Measurements from ENCODE around the gene EIF5B. TPM values are rescaled to one million over a fixed set of nuclear protein-coding genes. Genes with fewer than 3 reads are reported as not detected.

Gene EIF5B
- polyA plus RNA-seq, 3 donors, result 0.58 to 3.2 (median 1.5) TPM

- TF ChIP-seq, protein P1, sequence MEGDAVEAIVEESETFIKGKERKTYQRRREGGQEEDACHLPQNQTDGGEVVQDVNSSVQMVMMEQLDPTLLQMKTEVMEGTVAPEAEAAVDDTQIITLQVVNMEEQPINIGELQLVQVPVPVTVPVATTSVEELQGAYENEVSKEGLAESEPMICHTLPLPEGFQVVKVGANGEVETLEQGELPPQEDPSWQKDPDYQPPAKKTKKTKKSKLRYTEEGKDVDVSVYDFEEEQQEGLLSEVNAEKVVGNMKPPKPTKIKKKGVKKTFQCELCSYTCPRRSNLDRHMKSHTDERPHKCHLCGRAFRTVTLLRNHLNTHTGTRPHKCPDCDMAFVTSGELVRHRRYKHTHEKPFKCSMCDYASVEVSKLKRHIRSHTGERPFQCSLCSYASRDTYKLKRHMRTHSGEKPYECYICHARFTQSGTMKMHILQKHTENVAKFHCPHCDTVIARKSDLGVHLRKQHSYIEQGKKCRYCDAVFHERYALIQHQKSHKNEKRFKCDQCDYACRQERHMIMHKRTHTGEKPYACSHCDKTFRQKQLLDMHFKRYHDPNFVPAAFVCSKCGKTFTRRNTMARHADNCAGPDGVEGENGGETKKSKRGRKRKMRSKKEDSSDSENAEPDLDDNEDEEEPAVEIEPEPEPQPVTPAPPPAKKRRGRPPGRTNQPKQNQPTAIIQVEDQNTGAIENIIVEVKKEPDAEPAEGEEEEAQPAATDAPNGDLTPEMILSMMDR (IDR thresholded peaks at IDR 0.05), result no peak
- Histone ChIP-seq H3K4me3 (replicated peaks in 1 of 3; ENCODE audit: low read depth in 2 of 3, low read length in 3 of 3) (no peak overlapping the region), H2AFZ (ENCODE audit: insufficient read depth, low read depth, low read length, poor library complexity, severe bottlenecking) (no peak overlapping the region), H3K4me1 (ENCODE audit: control insufficient read depth in 1 of 2, insufficient read depth in 2 of 2, low read length in 2 of 2) (no peaks in the 10 kb centered on the region), H3K36me3 (replicated peaks in 1 of 2; ENCODE audit: control insufficient read depth in 1 of 2, insufficient read depth in 2 of 2, low read length in 2 of 2) (peaks cover 89 to 96% of the 10 kb centered on the region in 2 donors), H3K27ac (ENCODE audit: low read depth in 1 of 2, low read length in 2 of 2) (no peak overlapping the region), H3K9me3 (replicated peaks in 1 of 2; ENCODE audit: control insufficient read depth in 1 of 2, insufficient read depth in 1 of 2, low read length in 2 of 2) (no peaks in the 10 kb centered on the region), H3K79me2 (ENCODE audit: insufficient read depth, low read length) (peaks cover 14% of the 10 kb centered on the region), H4K20me1 (ENCODE audit: insufficient read depth, low read length) (peaks cover 18% of the 10 kb centered on the region), H3K4me2 (replicated peaks; ENCODE audit: extremely low read depth, low read length, poor library complexity, severe bottlenecking) (no peak overlapping the region), H3K27me3 (ENCODE audit: control insufficient read depth in 2 of 2, insufficient read depth in 2 of 2, low read length in 2 of 2) (no peaks in the 10 kb centered on the region), H3K9ac (ENCODE audit: insufficient read depth, low read length, poor library complexity, severe bottlenecking) (no peak overlapping the region)
- H3K9me3 Mint-ChIP-seq, result peaks cover 0 to 1% (median 0%) of the 10 kb centered on the region in 7 donors
- no peak for DNase-seq
- intact Hi-C loops (cut with micrococcal nuclease), result no loop called here
- 89% methylated on average over 4 of the region's 5 CpGs for WGBS (ENCODE audit: insufficient coverage)
- no peak overlapping the region for H3K4me3 Mint-ChIP-seq
- H3K27me3 Mint-ChIP-seq (ENCODE audit: low read depth in 3 of 3), result peaks cover 0 to 2% (median 0%) of the 10 kb centered on the region in 3 donors
- no peak overlapping the region for H3K27ac Mint-ChIP-seq
- H3K36me3 Mint-ChIP-seq, result peaks cover 68 to 97% of the 10 kb centered on the region in 2 donors
- H3K4me1 Mint-ChIP-seq, result no peaks in the 10 kb centered on the region
Measured at GRCh38 chr2:99325384-99325783, 11.8 kb upstream of the EIF5B start.

DNA sequence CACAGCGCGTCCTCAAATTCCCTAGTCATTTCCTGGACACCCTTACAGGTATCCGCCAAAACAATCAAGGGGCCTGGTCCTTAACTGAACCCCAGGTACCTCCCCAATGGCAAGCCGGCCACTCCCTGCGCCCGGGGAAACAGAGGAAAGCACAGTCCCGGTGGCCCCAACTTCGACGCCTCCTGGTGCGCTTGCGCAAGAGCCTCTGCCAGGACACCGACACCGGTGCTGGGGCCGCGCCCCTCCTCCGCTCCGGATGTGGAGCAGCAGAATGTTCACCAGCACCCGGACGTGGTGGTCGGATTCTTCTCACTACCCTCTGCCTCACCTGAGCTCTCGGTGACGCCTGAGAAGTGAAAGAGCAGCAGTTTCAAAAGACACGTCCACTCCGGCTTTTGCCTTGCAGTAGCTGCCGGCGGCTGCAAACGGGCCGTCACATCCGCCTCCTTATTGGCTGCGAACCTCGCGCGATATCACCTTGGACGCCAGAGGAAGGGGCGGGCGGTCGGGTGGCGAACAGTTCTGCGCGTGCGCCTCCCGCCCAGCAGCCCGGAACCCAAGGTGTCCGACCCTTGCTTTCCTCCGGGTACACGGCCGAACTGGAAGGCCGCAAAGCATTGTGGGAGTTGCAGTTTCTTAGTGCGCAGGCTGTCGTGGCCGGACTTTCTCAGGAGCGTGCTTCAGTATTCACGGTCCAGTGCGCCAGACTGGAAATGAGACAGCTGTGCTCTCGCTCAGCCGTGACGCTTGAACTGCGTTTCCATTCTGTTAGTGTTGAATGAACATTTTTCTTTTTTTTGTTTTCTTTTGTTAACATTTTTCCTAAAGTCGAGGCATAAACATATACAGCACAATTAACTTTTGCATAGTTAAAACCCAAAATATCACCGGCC is 1.0 kb upstream of the EIF5B start, which contains the start of gene TXNDC9:
Gene TXNDC9 (minus strand): TSS at position 423 of the 893 bp plus-strand sequence. CDS start 3,123 bp downstream, outside the sequence.
- H3K9ac ChIP-seq (ENCODE audit: insufficient read depth, low read length, poor library complexity, severe bottlenecking), result peak within 1 kb of the TSS; percentile 89
- peak; percentile 99 to 100 (median 99) for DNase-seq
- Mint-ChIP-seq H3K4me3 (no peak within 1 kb of the TSS), H3K4me1 (peaks cover 21% of the 10 kb centered on the region), H3K27me3 (ENCODE audit: low read depth in 3 of 3) (peaks cover 0 to 2% (median 0%) of the 10 kb centered on the region in 3 donors), H3K9me3 (no peaks in the 10 kb centered on the region), H3K36me3 (peaks cover 19 to 24% of the 10 kb centered on the region in 2 donors), H3K27ac (no peak within 1 kb of the TSS)
- peak within 1 kb of the TSS; percentile 84 to 94 for H3K27ac ChIP-seq (ENCODE audit: low read depth in 1 of 2, low read length in 2 of 2)
- TF ChIP-seq, protein P1 (IDR thresholded peaks at IDR 0.05), result no peak
- intact Hi-C loops (cut with micrococcal nuclease), result loop anchor here (1.0 to 10.0 kb wide), 5 partner anchors 153 to 731 kb away; partner anchors contain the start of genes COA5 (in 2 of the 2), UNC50 (in 2 of the 2), MITD1 (in 1 of the 2) and MRPL30 (in 1 of the 2)
- peaks cover 19 to 23% of the 10 kb centered on the region in 2 donors for H3K36me3 ChIP-seq (replicated peaks in 1 of 2; ENCODE audit: control insufficient read depth in 1 of 2, insufficient read depth in 2 of 2, low read length in 2 of 2)
- H3K4me1 ChIP-seq (ENCODE audit: control insufficient read depth in 1 of 2, insufficient read depth in 2 of 2, low read length in 2 of 2), result peaks cover 18 to 34% of the 10 kb centered on the region in 2 donors
- peak within 1 kb of the TSS; percentile 79 for H3K4me2 ChIP-seq (replicated peaks; ENCODE audit: extremely low read depth, low read length, poor library complexity, severe bottlenecking)
- WGBS (ENCODE audit: insufficient coverage), result under 1% methylated on average over 52 of the region's 60 CpGs
- H3K4me3 ChIP-seq (replicated peaks in 1 of 3; ENCODE audit: low read depth in 2 of 3, low read length in 3 of 3), result peak within 1 kb of the TSS; percentile 68 to 94 (median 94)
- peaks cover 31% of the 10 kb centered on the region for H4K20me1 ChIP-seq (ENCODE audit: insufficient read depth, low read length)
- H3K79me2 ChIP-seq (ENCODE audit: insufficient read depth, low read length), result peaks cover 89% of the 10 kb centered on the region
- H3K27me3 ChIP-seq (ENCODE audit: control insufficient read depth in 2 of 2, insufficient read depth in 2 of 2, low read length in 2 of 2), result no peaks in the 10 kb centered on the region
- H2AFZ ChIP-seq (ENCODE audit: insufficient read depth, low read depth, low read length, poor library complexity, severe bottlenecking), result peak within 1 kb of the TSS; percentile 98
- no peaks in the 10 kb centered on the region for H3K9me3 ChIP-seq (replicated peaks in 1 of 2; ENCODE audit: control insufficient read depth in 1 of 2, insufficient read depth in 1 of 2, low read length in 2 of 2)

Data from CD14-positive monocyte (primary cell).